ENCODE measurements around the gene ZNF205. TPM values are rescaled to one million over a fixed set of nuclear protein-coding genes. Genes with fewer than 3 reads are reported as not detected.

The ZNF205 gene
- total and polyA plus RNA-seq, 9 of the 15 experiments (the other 6 are each of a cell fraction or from before 2014, with no cell fraction given): 2.4 to 11.8 (median 5.1) TPM; not detected in 2

GRCh38 chr16:3131755-3132377 lies 19.5 kb downstream of the ZNF205 start (continued):
- peak; percentile 84 to 92 (median 91) for TF ChIP-seq CTCF (IDR thresholded peaks at IDR 0.05 in 2 of 3, conservative IDR thresholded peaks at IDR 0.05 in 1 of 3; ENCODE audit: insufficient read depth in 2 of 3, low read depth in 1 of 3, low read length in 3 of 3)
- TF ChIP-seq ATF7 (IDR thresholded peaks at IDR 0.05): no peak
- no peak for TF ChIP-seq KLF16 (IDR thresholded peaks at IDR 0.05)
- TF ChIP-seq ZNF586 (CRISPR knock-in tag; conservative IDR thresholded peaks at IDR 0.05): no peak
- TF ChIP-seq ETV6 (IDR thresholded peaks at IDR 0.05; ENCODE audit: borderline replicate concordance in 1 of 2, low read depth in 2 of 2, low read length in 1 of 2): no peak
- no peak for TF ChIP-seq ETV6 (CRISPR knock-in tag; IDR thresholded peaks at IDR 0.05; ENCODE audit: borderline replicate concordance)
- peak; percentile 98 for TF ChIP-seq ZBTB33 (CRISPR knock-in tag; IDR thresholded peaks at IDR 0.05)
- no peak for TF ChIP-seq NCOA2 (IDR thresholded peaks at IDR 0.05; ENCODE audit: partially characterized antibody in 2 of 2)
- TF ChIP-seq HLTF (IDR thresholded peaks at IDR 0.05): no peak
- TF ChIP-seq ZNF175 (CRISPR knock-in tag; IDR thresholded peaks at IDR 0.05; ENCODE audit: low read depth): no peak
- TF ChIP-seq POU5F1 (IDR thresholded peaks at IDR 0.05; ENCODE audit: borderline replicate concordance, low read depth, low read length, partially characterized antibody): no peak
- no peak for TF ChIP-seq EWSR1 (IDR thresholded peaks at IDR 0.05; ENCODE audit: borderline replicate concordance, low read depth, partially characterized antibody)
- TF ChIP-seq STAT6 (CRISPR knock-in tag; IDR thresholded peaks at IDR 0.05): no peak
- TF ChIP-seq SMARCA4 (IDR thresholded peaks at IDR 0.05): no peak
- peak; percentile 39; the same call in 1 of the 2 replicates for TF ChIP-seq RB1 (IDR thresholded peaks at IDR 0.05; ENCODE audit: low read depth)
- TF ChIP-seq CREM (IDR thresholded peaks at IDR 0.05; ENCODE audit: low read depth): 0 out of 2 replicates have a peak, but pooled peaks have one; percentile 14
- TF ChIP-seq ZMIZ1 (IDR thresholded peaks at IDR 0.05; ENCODE audit: low read depth in 2 of 2, low read length in 2 of 2): no peak
- TF ChIP-seq ZFP1 (CRISPR knock-in tag; IDR thresholded peaks at IDR 0.05): no peak
